Smooth muscle cell (in vitro differentiated cells): ENCODE data around the gene GPATCH2. TPM values are rescaled to one million over a fixed set of nuclear protein-coding genes. Genes with fewer than 3 reads are reported as not detected.

Experiments
- DNase-seq: peaks from one replicate; lab custom pipeline; 2025; ENCODE audit not compliant: unreplicated experiment; lab: John Stamatoyannopoulos, UW
- H2AFZ ChIP-seq: fragments of 200-600 bp; sonication (generic); 2 replicates; pipeline ENCODE4 v1.6.0; 2016; ENCODE audit warnings: antibody characterized with exemption, low read depth, mild to moderate bottlenecking
- H3F3A ChIP-seq: fragments of 200-600 bp; sonication (generic); 2 replicates; pipeline ENCODE4 v1.6.0; 2017; ENCODE audit warnings: antibody characterized with exemption, low read depth
- H3K27ac ChIP-seq: fragments of 200-600 bp; sonication (generic); 2 replicates; pipeline ENCODE4 v1.5.1; 2016; ENCODE audit warnings: low read depth, mild to moderate bottlenecking
- H3K27me3 ChIP-seq: fragments of 200-600 bp; sonication (generic); 2 replicates; pipeline ENCODE4 v1.6.1; 2016; ENCODE audit warnings: low read depth, mild to moderate bottlenecking
- H3K36me3 ChIP-seq: fragments of 200-600 bp; sonication (generic); 2 replicates; pipeline ENCODE4 v1.5.1; 2016; ENCODE audit warnings: low read depth
- H3K4me1 ChIP-seq: fragments of 200-600 bp; sonication (generic); 2 replicates; pipeline ENCODE4 v1.5.1; 2016; ENCODE audit warnings: low read depth
- H3K4me2 ChIP-seq: fragments of 200-600 bp; sonication (generic); 2 replicates; pipeline ENCODE4 v1.6.0; 2016; ENCODE audit warnings: mild to moderate bottlenecking
- H3K4me3 ChIP-seq: fragments of 200-600 bp; sonication (generic); 2 replicates; pipeline ENCODE4 v1.5.1; 2016; ENCODE audit warnings: mild to moderate bottlenecking
- H3K79me2 ChIP-seq: fragments of 200-600 bp; sonication (generic); 2 replicates; pipeline ENCODE4 v1.6.0; 2016; ENCODE audit warnings: low read depth, mild to moderate bottlenecking
- H3K9ac ChIP-seq: fragments of 200-600 bp; sonication (generic); 2 replicates; pipeline ENCODE4 v1.6.0; 2016; ENCODE audit warnings: low read depth
- H3K9me3 ChIP-seq: fragments of 200-600 bp; sonication (generic); replicated peaks from 2 replicates; pipeline ENCODE4 v1.5.1; 2016; ENCODE audit warnings: low read depth
- H4K20me1 ChIP-seq: fragments of 200-600 bp; sonication (generic); 2 replicates; pipeline ENCODE4 v1.6.0; 2016; ENCODE audit warnings: low read depth
- WGBS: methylation state at CpG from one replicate; pipeline ENCODE4 v1.1.7; 2016; ENCODE audit warnings: low lambda C conversion rate; 5-methylcytosine and 5-hydroxymethylcytosine counted together
- polyA plus RNA-seq: library from polyadenylated mRNA; unstranded; fragments of >200 nt; fragmentation: Nextera tagmentation; extraction: Ambion mirVana; gene quantifications from 2 replicates; pipeline ENCODE4 v1.2.1, GENCODE V29; 2016
- total RNA-seq: library from RNA; depleted of rRNA; stranded (reverse); fragments of >200 nt; gene quantifications from 2 replicates; pipeline ENCODE4 v1.2.3, GENCODE V29; 2014
- TF ChIP-seq, protein P1 (sequence below): fragments of 200-600 bp; sonication (generic); IDR thresholded peaks from 2 replicates; pipeline ENCODE4 v1.5.1; 2017; ENCODE audit warnings: borderline replicate concordance, mild to moderate bottlenecking, antibody characterized with exemption; ENCODE audit not compliant: insufficient read depth, poor library complexity, severe bottlenecking

Gene GPATCH2
- total and polyA plus RNA-seq, 2 experiments from 2014 or later, result 5.6 to 16.4 TPM

DNA sequence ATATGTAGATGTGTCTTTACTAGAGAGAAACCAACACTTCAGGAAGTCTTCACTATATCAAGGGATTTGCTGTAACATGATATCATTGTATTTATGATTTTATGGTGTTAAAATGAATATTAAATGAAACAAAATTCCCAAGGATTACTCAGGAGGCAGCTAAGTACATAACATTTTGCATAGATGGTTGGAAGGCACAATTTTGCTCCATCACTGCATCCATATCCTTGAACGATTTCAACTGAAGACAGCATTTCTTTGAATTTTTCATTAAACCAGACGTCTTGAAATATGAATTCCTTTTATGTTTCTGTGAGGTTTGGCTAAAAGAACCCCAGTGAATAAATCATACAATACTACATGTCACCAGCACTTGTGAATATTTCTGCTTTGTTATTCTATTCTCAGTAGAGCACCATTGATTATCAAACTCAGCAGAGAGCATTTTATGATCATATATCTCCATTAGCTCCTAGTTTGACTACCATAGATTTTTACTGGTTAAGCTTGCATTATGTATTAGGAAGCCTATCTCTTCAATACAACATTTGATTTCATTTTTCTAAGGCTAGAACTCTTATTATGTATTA, 37.6 kb upstream of the GPATCH2 start:
- Histone ChIP-seq H3K4me1 (no peaks in the 10 kb centered on the region), H3K4me3 (no peak overlapping the region), H3K27me3 (no peaks in the 10 kb centered on the region), H3F3A (no peaks in the 10 kb centered on the region), H3K36me3 (no peaks in the 10 kb centered on the region), H3K4me2 (no peak overlapping the region), H3K9me3 (no peaks in the 10 kb centered on the region), H3K9ac (no peak overlapping the region), H3K27ac (no peak overlapping the region), H3K79me2 (no peaks in the 10 kb centered on the region), H2AFZ (no peak overlapping the region), H4K20me1 (no peaks in the 10 kb centered on the region)
- WGBS, result 74% methylated on average over 2 of the region's 2 CpGs
- TF ChIP-seq, protein P1, sequence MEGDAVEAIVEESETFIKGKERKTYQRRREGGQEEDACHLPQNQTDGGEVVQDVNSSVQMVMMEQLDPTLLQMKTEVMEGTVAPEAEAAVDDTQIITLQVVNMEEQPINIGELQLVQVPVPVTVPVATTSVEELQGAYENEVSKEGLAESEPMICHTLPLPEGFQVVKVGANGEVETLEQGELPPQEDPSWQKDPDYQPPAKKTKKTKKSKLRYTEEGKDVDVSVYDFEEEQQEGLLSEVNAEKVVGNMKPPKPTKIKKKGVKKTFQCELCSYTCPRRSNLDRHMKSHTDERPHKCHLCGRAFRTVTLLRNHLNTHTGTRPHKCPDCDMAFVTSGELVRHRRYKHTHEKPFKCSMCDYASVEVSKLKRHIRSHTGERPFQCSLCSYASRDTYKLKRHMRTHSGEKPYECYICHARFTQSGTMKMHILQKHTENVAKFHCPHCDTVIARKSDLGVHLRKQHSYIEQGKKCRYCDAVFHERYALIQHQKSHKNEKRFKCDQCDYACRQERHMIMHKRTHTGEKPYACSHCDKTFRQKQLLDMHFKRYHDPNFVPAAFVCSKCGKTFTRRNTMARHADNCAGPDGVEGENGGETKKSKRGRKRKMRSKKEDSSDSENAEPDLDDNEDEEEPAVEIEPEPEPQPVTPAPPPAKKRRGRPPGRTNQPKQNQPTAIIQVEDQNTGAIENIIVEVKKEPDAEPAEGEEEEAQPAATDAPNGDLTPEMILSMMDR, result no peak
- DNase-seq, result no peak

DNA sequence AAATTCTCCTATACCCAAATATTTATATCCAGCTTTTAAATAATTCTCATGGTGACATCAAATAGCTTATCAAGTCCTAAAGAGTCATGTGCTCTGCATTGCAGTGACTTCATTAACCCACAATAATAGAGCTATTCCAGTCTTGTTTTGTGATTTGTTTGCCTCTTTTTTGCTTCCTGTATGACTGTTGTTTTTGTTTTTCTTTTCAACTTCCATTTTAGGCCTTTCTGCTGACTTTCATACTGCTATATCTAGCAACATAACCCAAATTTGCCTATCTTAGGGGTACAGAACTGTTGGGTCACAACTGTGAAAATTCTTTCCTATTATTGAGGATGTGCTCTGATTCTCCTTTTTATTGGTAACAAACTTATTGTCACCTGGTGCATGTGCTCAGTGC, 30.5 kb upstream of the GPATCH2 start:
- H2AFZ ChIP-seq, result no peak overlapping the region
- no peaks in the 10 kb centered on the region for H3F3A ChIP-seq

DNA sequence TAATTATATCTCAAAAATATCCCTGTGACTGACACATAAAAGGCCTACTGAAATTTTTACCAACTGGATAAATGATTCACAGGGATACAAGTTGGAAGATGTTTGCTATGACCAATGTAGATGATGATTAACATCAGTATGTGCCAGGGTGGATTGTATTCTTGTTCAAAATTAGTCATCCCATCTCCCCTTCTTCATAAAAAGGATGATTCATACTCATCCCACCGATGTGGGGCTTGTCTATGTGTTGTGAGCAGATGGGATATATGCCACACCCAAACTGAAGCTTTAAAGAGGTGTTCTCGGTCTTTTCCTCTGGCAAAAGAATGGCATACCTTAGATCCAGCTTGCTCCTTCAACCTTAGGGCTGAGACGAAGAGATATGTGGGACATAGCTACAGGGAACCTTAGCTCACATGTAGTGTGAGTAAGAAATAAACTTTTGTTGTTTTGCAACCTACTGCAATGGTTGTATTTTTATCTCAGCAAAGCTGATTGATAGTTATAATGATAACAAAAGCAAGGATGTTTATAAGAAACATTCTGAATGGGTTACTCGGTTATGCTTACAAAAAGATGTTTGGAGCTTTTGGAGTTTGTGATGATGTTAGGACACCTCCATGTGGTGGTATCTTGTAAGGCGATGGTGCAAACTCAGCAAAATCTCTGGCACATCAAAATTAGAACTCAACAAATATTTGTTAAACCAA, 29.6 kb upstream of the GPATCH2 start:
- no peaks in the 10 kb centered on the region for H3K27me3 ChIP-seq
- H3K4me2 ChIP-seq, result no peak overlapping the region
- 53% methylated on average over 5 of the region's 5 CpGs for WGBS
- H3K4me1 ChIP-seq, result no peaks in the 10 kb centered on the region
- no peaks in the 10 kb centered on the region for H3K9me3 ChIP-seq
- H3K79me2 ChIP-seq, result no peaks in the 10 kb centered on the region
- no peak overlapping the region for H3K9ac ChIP-seq
- no peak overlapping the region for H3K4me3 ChIP-seq
- H3K36me3 ChIP-seq, result no peaks in the 10 kb centered on the region
- H2AFZ ChIP-seq, result no peak overlapping the region
- H4K20me1 ChIP-seq, result no peaks in the 10 kb centered on the region
- no peaks in the 10 kb centered on the region for H3F3A ChIP-seq
- no peak overlapping the region for H3K27ac ChIP-seq
- TF ChIP-seq, protein P1, result peak; percentile 34
- DNase-seq, result no peak

More for the DNA sequence above, 30.5 kb upstream of the GPATCH2 start:
- H3K79me2 ChIP-seq, result no peaks in the 10 kb centered on the region
- H3K9ac ChIP-seq, result no peak overlapping the region
- TF ChIP-seq, protein P1, result no peak
- no peaks in the 10 kb centered on the region for H3K36me3 ChIP-seq
- H4K20me1 ChIP-seq, result no peaks in the 10 kb centered on the region
- no peaks in the 10 kb centered on the region for H3K9me3 ChIP-seq
- no peaks in the 10 kb centered on the region for H3K27me3 ChIP-seq
- H3K4me3 ChIP-seq, result no peak overlapping the region
- DNase-seq, result no peak
- no peaks in the 10 kb centered on the region for H3K4me1 ChIP-seq
- H3K27ac ChIP-seq, result no peak overlapping the region
- no peak overlapping the region for H3K4me2 ChIP-seq

DNA sequence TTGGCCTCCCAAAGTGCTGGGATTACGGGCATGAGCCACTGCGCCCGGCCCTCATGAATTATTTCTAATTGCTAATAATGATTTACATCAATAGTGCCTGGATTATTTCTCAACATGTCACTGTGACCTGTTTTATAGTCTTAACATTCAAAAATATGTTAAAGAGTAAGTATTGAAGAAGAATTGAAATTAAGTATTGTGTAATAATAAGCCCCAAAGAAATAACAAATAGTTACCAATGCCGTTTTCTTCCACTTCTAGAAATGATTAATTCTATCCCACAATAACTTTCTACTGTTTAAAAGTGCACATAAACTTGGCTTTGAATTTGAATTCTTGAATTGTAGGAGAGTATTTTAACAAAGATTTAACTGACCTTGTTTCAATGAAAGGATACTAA, 19.8 kb upstream of the GPATCH2 start:
- H3F3A ChIP-seq, result no peaks in the 10 kb centered on the region
- no peak overlapping the region for H3K4me2 ChIP-seq
- WGBS, result 96% methylated on average over 4 of the region's 4 CpGs
- H3K36me3 ChIP-seq, result no peaks in the 10 kb centered on the region
- no peak overlapping the region for H3K27ac ChIP-seq
- TF ChIP-seq, protein P1, result no peak
- no peaks in the 10 kb centered on the region for H3K79me2 ChIP-seq
- no peaks in the 10 kb centered on the region for H4K20me1 ChIP-seq
- H3K4me1 ChIP-seq, result no peaks in the 10 kb centered on the region
- no peak overlapping the region for H2AFZ ChIP-seq
- no peak for DNase-seq
- no peak overlapping the region for H3K4me3 ChIP-seq
- H3K27me3 ChIP-seq, result no peaks in the 10 kb centered on the region
- H3K9me3 ChIP-seq, result no peaks in the 10 kb centered on the region
- H3K9ac ChIP-seq, result no peak overlapping the region
